Caco-2 (cell line): ENCODE data around the gene CTSS. TPM values are rescaled to one million over a fixed set of nuclear protein-coding genes. Genes with fewer than 3 reads are reported as not detected.
A peak's percentile ranks its signal among the peaks of the same experiment; 100 is the strongest.

Source experiments
- Bru-seq: library from RNA; stranded (reverse); fragments of 400-500 nt; gene quantifications from one replicate; lab custom pipeline; 2021; lab: Mats Ljungman, UMichigan
- BruChase-seq, 2 experiments: library from RNA; stranded (reverse); fragments of 400-500 nt; gene quantifications; one replicate each; lab custom pipeline; 2021; lab: Mats Ljungman, UMichigan
- BruUV-seq: library from RNA; stranded (reverse); fragments of 400-500 nt; replicated peaks from 2 replicates; lab custom pipeline; 2021; lab: Mats Ljungman, UMichigan
- CTCF ChIA-PET: fragments of 300-600 bp; sonication (Branson Sonifier 250); formaldehyde crosslinking; loops from one replicate; lab custom pipeline; 2022; ENCODE audit warnings: antibody characterized with exemption; lab: Charles Lee
- POLR2A ChIA-PET: fragments of 300-600 bp; sonication (Branson Sonifier 250); formaldehyde crosslinking; loops from one replicate; lab custom pipeline; 2022; ENCODE audit warnings: antibody characterized with exemption; lab: Charles Lee
- DNase-seq, 2 experiments: peaks; one replicate each; pipeline versions ENCODE4 v3.0.0 to v3.0.0-alpha.2; 2020 to 2022
- H3K27me3 ChIP-seq: replicated peaks from 2 replicates; pipeline ENCODE4 v1.6.0; 2011; ENCODE audit warnings: low read length; ENCODE audit not compliant: control insufficient read depth, insufficient read depth
- H3K36me3 ChIP-seq: 2 replicates; pipeline ENCODE4 v1.5.1; 2011; ENCODE audit warnings: low read length; ENCODE audit not compliant: control insufficient read depth, insufficient read depth
- H3K4me1 ChIP-seq: fragments of 250-450 bp; sonication (Bioruptor Pico); 2 replicates; pipeline ENCODE4 v1.5.1; 2020; ENCODE audit warnings: mild to moderate bottlenecking
- H3K4me3 ChIP-seq: 2 replicates; pipeline ENCODE4 v1.5.1; 2011; ENCODE audit warnings: low read depth, mild to moderate bottlenecking, control low read depth, low read length
- H3K9me3 ChIP-seq: fragments of 250-450 bp; sonication (Bioruptor Pico); 2 replicates; pipeline ENCODE4 v1.5.1; 2020; ENCODE audit warnings: mild to moderate bottlenecking, moderate library complexity
- H3K27ac Mint-ChIP-seq: one replicate; pipeline ENCODE4 v1.8.0; 2022; ENCODE audit warnings: mixed read lengths; ENCODE audit not compliant: unreplicated experiment
- H3K27me3 Mint-ChIP-seq: one replicate; pipeline ENCODE4 v1.8.0; 2022; ENCODE audit warnings: mixed read lengths; ENCODE audit not compliant: insufficient read depth, unreplicated experiment
- H3K36me3 Mint-ChIP-seq: one replicate; pipeline ENCODE4 v1.8.0; 2022; ENCODE audit warnings: mild to moderate bottlenecking, mixed read lengths; ENCODE audit not compliant: insufficient read depth, unreplicated experiment
- H3K4me1 Mint-ChIP-seq: one replicate; pipeline ENCODE4 v1.8.0; 2022; ENCODE audit warnings: low read depth, mixed read lengths; ENCODE audit not compliant: unreplicated experiment
- H3K4me3 Mint-ChIP-seq: one replicate; pipeline ENCODE4 v1.8.0; 2022; ENCODE audit warnings: mild to moderate bottlenecking, moderate library complexity, mixed read lengths; ENCODE audit not compliant: unreplicated experiment
- H3K9me3 Mint-ChIP-seq: one replicate; pipeline ENCODE4 v1.8.0; 2022; ENCODE audit warnings: mixed read lengths; ENCODE audit not compliant: unreplicated experiment
- CTCF ChIP-seq, 2 experiments: fragments of 200-600 bp in 1 of 2; IDR thresholded peaks; 1 replicate in 1 of 2; 2 replicates in 1 of 2; pipeline versions ENCODE4 v1.5.1 to v1.8.0; 2011 to 2022; ENCODE audit warnings: antibody characterized with exemption in 1 of 2, control low read depth in 1 of 2, inconsistent platforms in 1 of 2, low read depth in 1 of 2, low read length in 1 of 2, mild to moderate bottlenecking in 1 of 2, moderate library complexity in 1 of 2; ENCODE audit not compliant: insufficient read depth in 1 of 2, severe bottlenecking in 1 of 2, unreplicated experiment in 1 of 2
- intact Hi-C: fragments of 100-400 bp; cut with micrococcal nuclease; formaldehyde crosslinking; loops from one replicate; pipeline ENCODE4 v1.10.0; 2022; ENCODE audit not compliant: unreplicated experiment
- long read RNA-seq: library from polyadenylated mRNA; stranded (forward); transcript quantifications from one replicate; pipeline ENCODE4 v2.0.0, GENCODE V29; 2022
- total RNA-seq: library from RNA; stranded (reverse); gene quantifications from 2 replicates; pipeline ENCODE4 v1.2.3, GENCODE V29; 2022

The CTSS gene
- 0.84 and 1.3 TPM in 2 replicates for total RNA-seq
- percentile 24 among the genes with signal in this experiment for Bru-seq, nascent RNA
- BruChase-seq, experiment 1, labeled RNA remaining after a 2-hour chase = percentile 31 among the genes with signal in this experiment
- BruChase-seq, experiment 2, labeled RNA remaining after a 6-hour chase = percentile 31 among the genes with signal in this experiment
- long read RNA-seq, full-length matches to known transcripts = 1 of 1 reads
- long read RNA-seq, partial matches to known transcripts = 0 of 1 reads
- long read RNA-seq, other reads (novel, unspliced or antisense) = 0 of 1 reads

GRCh38 chr1:150765296-150765976 is at the start of gene CTSS:
Gene CTSS (minus strand): TSS chr1:150765778. CDS start chr1:150764763, 1,015 bp downstream.
- intact Hi-C loops = loop anchor here (10.0 kb wide), 1 partner anchor 51 kb away; no protein-coding TSS in a partner anchor
- no TSS peak for BruUV-seq
- Mint-ChIP-seq H3K27me3 (no peaks in the 10 kb centered on the region), H3K27ac (no peak within 1 kb of the TSS), H3K9me3 (no peaks in the 10 kb centered on the region), H3K36me3 (no peaks in the 10 kb centered on the region), H3K4me1 (no peaks in the 10 kb centered on the region), H3K4me3 (peak within 1 kb of the TSS; percentile 5)
- H3K4me3 ChIP-seq = no peak within 1 kb of the TSS
- no peak for TF ChIP-seq CTCF (IDR thresholded peaks at IDR 0.05; ENCODE audit: insufficient read depth in 1 of 2, low read depth in 1 of 2, low read length in 1 of 2, severe bottlenecking in 1 of 2, unreplicated experiment in 1 of 2)
- ChIA-PET POLR2A (no interaction called here), CTCF (interaction anchor here (0.7 kb wide), 1 partner anchor 74 kb away, joined by 3 read pairs; no protein-coding TSS in a partner anchor)
- H3K9me3 ChIP-seq = no peaks in the 10 kb centered on the region; the same call in 1 of the 2 replicates
- no peaks in the 10 kb centered on the region for H3K36me3 ChIP-seq
- no peaks in the 10 kb centered on the region for H3K27me3 ChIP-seq
- DNase-seq = no peak
- no peaks in the 10 kb centered on the region for H3K4me1 ChIP-seq

GRCh38 chr1:150813028-150813707 is 47.6 kb upstream of the CTSS start:
- Histone ChIP-seq H3K9me3 (no peaks in the 10 kb centered on the region), H3K4me1 (peaks cover 27% of the 10 kb centered on the region), H3K36me3 (no peaks in the 10 kb centered on the region; the same call in 1 of the 2 replicates), H3K27me3 (no peaks in the 10 kb centered on the region), H3K4me3 (no peak overlapping the region)
- peak; percentile 63 to 82 for TF ChIP-seq CTCF (IDR thresholded peaks at IDR 0.05; ENCODE audit: insufficient read depth in 1 of 2, low read depth in 1 of 2, low read length in 1 of 2, severe bottlenecking in 1 of 2, unreplicated experiment in 1 of 2)
- peak; percentile 70 to 79 for DNase-seq
- intact Hi-C loops = loop anchor here (1.0 to 5.0 kb wide), 4 partner anchors 51 to 251 kb away; partner anchors contain the start of genes ENSA and GOLPH3L
- Mint-ChIP-seq H3K9me3 (no peaks in the 10 kb centered on the region), H3K4me1 (no peaks in the 10 kb centered on the region), H3K4me3 (no peak overlapping the region), H3K27ac (no peak overlapping the region), H3K36me3 (peaks cover 15% of the 10 kb centered on the region), H3K27me3 (no peaks in the 10 kb centered on the region)
- no TSS peak for BruUV-seq
- ChIA-PET POLR2A (interaction anchor here (0.6 kb wide), 1 partner anchor 145 kb away, joined by 6 read pairs; no protein-coding TSS in a partner anchor), CTCF (interaction anchor here (0.6 to 2.1 kb wide), 18 partner anchors 13 to 542 kb away, joined by 3 to 36 read pairs (median 5); partner anchors contain the start of genes ANXA9, ENSA, GOLPH3L and MINDY1)
